HG02763 (cell line): ENCODE data around the gene CKLF.

ENCODE experiments used
- ATAC-seq: cut with Tn5 transposase; IDR thresholded peaks from one replicate; pipeline ENCODE4 v1.9.1; 2021; ENCODE audit warnings: mild to moderate bottlenecking, moderate library complexity; ENCODE audit not compliant: unreplicated experiment

Gene CKLF

GRCh38 chr16:66517586-66518263 is 34.7 kb upstream of the CKLF start:
- no peak for ATAC-seq

GRCh38 chr16:66519482-66520373 is 32.6 kb upstream of the CKLF start:
- no peak for ATAC-seq

- no peak for ATAC-seq
Observed at GRCh38 chr16:66520406-66521170, 31.8 kb upstream of the CKLF start.

GRCh38 chr16:66521252-66521713 is 31.1 kb upstream of the CKLF start:
- no peak for ATAC-seq

- peak; percentile 60 for ATAC-seq
Observed at GRCh38 chr16:66521951-66522771, 30.2 kb upstream of the CKLF start.

- no peak for ATAC-seq
Observed at GRCh38 chr16:66522816-66523590, 29.4 kb upstream of the CKLF start.

- ATAC-seq: no peak
Observed at GRCh38 chr16:66523861-66524354, 28.5 kb upstream of the CKLF start.

GRCh38 chr16:66524601-66525164 is 27.7 kb upstream of the CKLF start:
- ATAC-seq: peak; percentile 56

GRCh38 chr16:66525396-66526180 is 26.8 kb upstream of the CKLF start:
- no peak for ATAC-seq

- ATAC-seq: no peak
Observed at GRCh38 chr16:66528294-66528693, 24.1 kb upstream of the CKLF start.

GRCh38 chr16:66529475-66529874 is 22.9 kb upstream of the CKLF start:
- ATAC-seq: no peak

- no peak for ATAC-seq
Observed at GRCh38 chr16:66534376-66534799, 18.0 kb upstream of the CKLF start.

- ATAC-seq: no peak
Observed at GRCh38 chr16:66536525-66536924, 15.9 kb upstream of the CKLF start.

- ATAC-seq: no peak
Observed at GRCh38 chr16:66537236-66537635, 15.1 kb upstream of the CKLF start.

GRCh38 chr16:66538910-66539309 is 13.5 kb upstream of the CKLF start:
- ATAC-seq: no peak

GRCh38 chr16:66539623-66540469 is 12.5 kb upstream of the CKLF start:
- ATAC-seq: peak; percentile 72
